GM21717 (cell line): ENCODE results near the gene TP53TG3.
"Not testable (repeated sequence)": the region's sequence is repeated elsewhere in the genome, so short reads cannot be mapped to it uniquely, and the experiment has no call there.

Experiments used
- ATAC-seq: cut with Tn5 transposase; IDR thresholded peaks from one replicate; pipeline ENCODE4 v1.9.1; 2021; ENCODE audit warnings: mild to moderate bottlenecking, moderate library complexity; ENCODE audit not compliant: unreplicated experiment

Gene TP53TG3

GRCh38 chr16:32676065-32676464, at the start of gene TP53TG3:
TSS of gene TP53TG3 (minus strand) at chr16:32676165. CDS start at chr16:32676097, 68 bp downstream.
- not testable (repeated sequence) for ATAC-seq

GRCh38 chr16:32650876-32651275, 25.1 kb downstream of the TP53TG3 start:
- ATAC-seq: not testable (repeated sequence)

- not testable (repeated sequence) for ATAC-seq
These were observed 28.4 kb downstream of the TP53TG3 start for GRCh38 chr16:32647562-32647961.

GRCh38 chr16:32646780-32647179, 29.2 kb downstream of the TP53TG3 start:
- not testable (repeated sequence) for ATAC-seq

- ATAC-seq: not testable (repeated sequence)
These were observed 29.8 kb downstream of the TP53TG3 start for GRCh38 chr16:32646177-32646576.

GRCh38 chr16:32645278-32645908, 30.6 kb downstream of the TP53TG3 start:
- ATAC-seq: not testable (repeated sequence)

GRCh38 chr16:32644715-32645114, 31.2 kb downstream of the TP53TG3 start:
- not testable (repeated sequence) for ATAC-seq

GRCh38 chr16:32637614-32638013, 38.4 kb downstream of the TP53TG3 start:
- ATAC-seq: not testable (repeated sequence)

GRCh38 chr16:32632096-32632495, 43.9 kb downstream of the TP53TG3 start:
- not testable (repeated sequence) for ATAC-seq
